ENCODE data around the gene PDZD2.
"Not testable (repeated sequence)": the region's sequence is repeated elsewhere in the genome, so short reads cannot be mapped to it uniquely, and the experiment has no call there.

Gene PDZD2

GRCh38 chr5:31731016-31731415, 92.1 kb downstream of the PDZD2 start:
- TF ChIP-seq CTCF (IDR thresholded peaks at IDR 0.05; ENCODE audit: low read depth, low read length): no peak
- no peak overlapping the region for H3K4me3 ChIP-seq (ENCODE audit: low read depth, low read length)

GRCh38 chr5:31731710-31732301, 92.9 kb downstream of the PDZD2 start:
- TF ChIP-seq CTCF (IDR thresholded peaks at IDR 0.05; ENCODE audit: low read depth, low read length): no peak

GRCh38 chr5:31732821-31733220, 93.9 kb downstream of the PDZD2 start:
- H3K4me3 ChIP-seq (ENCODE audit: low read depth, low read length): not testable (repeated sequence)

More at GRCh38 chr5:31731710-31732301, 92.9 kb downstream of the PDZD2 start:
- no peak overlapping the region for H3K4me3 ChIP-seq (ENCODE audit: low read depth, low read length)

GRCh38 chr5:31733371-31733770, 94.4 kb downstream of the PDZD2 start:
- no peak overlapping the region for H3K4me3 ChIP-seq (ENCODE audit: low read depth, low read length)
- TF ChIP-seq CTCF (IDR thresholded peaks at IDR 0.05; ENCODE audit: low read depth, low read length): no peak

- no peak for TF ChIP-seq CTCF (IDR thresholded peaks at IDR 0.05; ENCODE audit: low read depth, low read length)
These were observed 97.2 kb downstream of the PDZD2 start for GRCh38 chr5:31736127-31736526.

GRCh38 chr5:31738199-31738598, 99.3 kb downstream of the PDZD2 start:
- no peak overlapping the region for H3K4me3 ChIP-seq (ENCODE audit: low read depth, low read length)
- TF ChIP-seq CTCF (IDR thresholded peaks at IDR 0.05; ENCODE audit: low read depth, low read length): no peak

More at GRCh38 chr5:31736127-31736526, 97.2 kb downstream of the PDZD2 start:
- H3K4me3 ChIP-seq (ENCODE audit: low read depth, low read length): no peak overlapping the region

GRCh38 chr5:31741496-31741895, 102.6 kb downstream of the PDZD2 start:
- no peak overlapping the region for H3K4me3 ChIP-seq (ENCODE audit: low read depth, low read length)
- TF ChIP-seq CTCF (IDR thresholded peaks at IDR 0.05; ENCODE audit: low read depth, low read length): no peak

- H3K4me3 ChIP-seq (ENCODE audit: low read depth, low read length): no peak overlapping the region
- TF ChIP-seq CTCF (IDR thresholded peaks at IDR 0.05; ENCODE audit: low read depth, low read length): no peak
These were observed 104.7 kb downstream of the PDZD2 start for GRCh38 chr5:31743678-31744077.

Measured in WI38 (cell line).